GM23338 (cell line): Measurements from ENCODE around the gene EPHB2. TPM values are rescaled to one million over a fixed set of nuclear protein-coding genes. Genes with fewer than 3 reads are reported as not detected.

Experiments used
- ATAC-seq: fragments of 200-7000 bp; cut with Tn5 transposase; 3 replicates; pipeline ENCODE4 v1.9.1; 2020
- DNase-seq: peaks from one replicate; pipeline ENCODE4 v3.0.0-alpha.2; 2015; ENCODE audit warnings: low spot score
- H2AFZ ChIP-seq: fragments of 200-600 bp; sonication (generic); 2 replicates; pipeline ENCODE4 v1.8.0; 2016; ENCODE audit warnings: antibody characterized with exemption, mild to moderate bottlenecking, moderate library complexity
- H3F3A ChIP-seq: fragments of 200-600 bp; sonication (generic); replicated peaks from 2 replicates; pipeline ENCODE4 v1.8.0; 2017; ENCODE audit warnings: antibody characterized with exemption, mixed run types, low read depth
- H3K27ac ChIP-seq: fragments of 200-600 bp; sonication (generic); 2 replicates; pipeline ENCODE4 v1.6.1; 2016; ENCODE audit warnings: low read depth
- H3K27me3 ChIP-seq: fragments of 200-600 bp; sonication (generic); 2 replicates; pipeline ENCODE4 v1.8.0; 2016; ENCODE audit warnings: mild to moderate bottlenecking, mixed run types, moderate library complexity; ENCODE audit not compliant: insufficient read depth
- H3K36me3 ChIP-seq: fragments of 200-600 bp; sonication (generic); 2 replicates; pipeline ENCODE4 v1.8.0; 2016; ENCODE audit warnings: mild to moderate bottlenecking; ENCODE audit not compliant: insufficient read depth
- H3K4me1 ChIP-seq: fragments of 200-600 bp; sonication (generic); 2 replicates; pipeline ENCODE4 v1.8.0; 2016; ENCODE audit warnings: mild to moderate bottlenecking, moderate library complexity; ENCODE audit not compliant: insufficient read depth
- H3K4me2 ChIP-seq: fragments of 200-600 bp; sonication (generic); 2 replicates; pipeline ENCODE4 v1.7.1; 2017; ENCODE audit warnings: mixed run types
- H3K4me3 ChIP-seq: fragments of 200-600 bp; sonication (generic); 2 replicates; pipeline ENCODE4 v1.6.1; 2016; ENCODE audit warnings: mixed run types
- H3K79me2 ChIP-seq: fragments of 200-600 bp; sonication (generic); replicated peaks from 2 replicates; pipeline ENCODE4 v1.8.0; 2017; ENCODE audit warnings: mild to moderate bottlenecking; ENCODE audit not compliant: insufficient read depth
- H3K9me2 ChIP-seq: fragments of 200-600 bp; sonication (generic); 2 replicates; pipeline ENCODE4 v1.8.0; 2017; ENCODE audit not compliant: insufficient read depth
- H4K20me1 ChIP-seq: fragments of 200-600 bp; sonication (generic); replicated peaks from 2 replicates; pipeline ENCODE4 v1.8.0; 2017; ENCODE audit warnings: mild to moderate bottlenecking; ENCODE audit not compliant: insufficient read depth
- H3K27ac Mint-ChIP-seq: 2 replicates; pipeline ENCODE4 v1.8.0; 2020; ENCODE audit warnings: inconsistent platforms, mild to moderate bottlenecking, moderate library complexity, mixed read lengths
- H3K27me3 Mint-ChIP-seq: 3 replicates; pipeline ENCODE4 v1.8.0; 2022; ENCODE audit warnings: low read depth, mild to moderate bottlenecking, moderate library complexity, mixed read lengths, inconsistent platforms; ENCODE audit not compliant: insufficient read depth, poor library complexity
- H3K36me3 Mint-ChIP-seq: 3 replicates; pipeline ENCODE4 v1.8.0; 2021; ENCODE audit warnings: low read depth, mild to moderate bottlenecking, inconsistent platforms, moderate library complexity, mixed read lengths
- H3K4me1 Mint-ChIP-seq: 3 replicates; pipeline ENCODE4 v1.8.0; 2020; ENCODE audit warnings: mild to moderate bottlenecking, inconsistent platforms, mixed read lengths
- H3K4me3 Mint-ChIP-seq: 3 replicates; pipeline ENCODE4 v1.8.0; 2021; ENCODE audit warnings: moderate library complexity, mild to moderate bottlenecking, inconsistent platforms, mixed read lengths
- H3K9me3 Mint-ChIP-seq: 3 replicates; pipeline ENCODE4 v1.8.0; 2020; ENCODE audit warnings: moderate library complexity, mild to moderate bottlenecking, inconsistent platforms, mixed read lengths
- CREB1 ChIP-seq: fragments of 250-450 bp; sonication (Bioruptor Pico); IDR thresholded peaks from 2 replicates; pipeline ENCODE4 v1.5.0; 2020; ENCODE audit warnings: low read depth, mild to moderate bottlenecking, moderate library complexity
- ETS1 ChIP-seq: IDR thresholded peaks from 2 replicates; pipeline ENCODE4 v1.6.1; 2016; ENCODE audit warnings: antibody characterized with exemption
- EZH2 ChIP-seq: fragments of 200-600 bp; sonication (generic); IDR thresholded peaks from one replicate; pipeline ENCODE4 v1.8.0; 2017; ENCODE audit warnings: antibody characterized with exemption, mild to moderate bottlenecking, low read depth; ENCODE audit not compliant: unreplicated experiment
- EZH2phosphoT487 ChIP-seq: fragments of 200-600 bp; sonication (generic); IDR thresholded peaks from one replicate; pipeline ENCODE4 v1.8.1; 2018; ENCODE audit warnings: antibody characterized with exemption; ENCODE audit not compliant: unreplicated experiment
- JUNB ChIP-seq: IDR thresholded peaks from one replicate; pipeline ENCODE4 v1.6.1; 2016; ENCODE audit warnings: antibody characterized with exemption; ENCODE audit not compliant: unreplicated experiment
- NANOG ChIP-seq: IDR thresholded peaks from 2 replicates; pipeline ENCODE4 v1.6.1; 2016; ENCODE audit warnings: antibody characterized with exemption, borderline replicate concordance
- POLR2AphosphoS5 ChIP-seq: IDR thresholded peaks from 2 replicates; pipeline ENCODE4 v1.6.1; 2016; ENCODE audit warnings: antibody characterized with exemption, low read depth
- REST ChIP-seq: IDR thresholded peaks from one replicate; pipeline ENCODE4 v1.6.1; 2018; ENCODE audit warnings: antibody characterized with exemption; ENCODE audit not compliant: unreplicated experiment
- STAT1 ChIP-seq: IDR thresholded peaks from one replicate; pipeline ENCODE4 v1.6.1; 2016; ENCODE audit warnings: antibody characterized with exemption; ENCODE audit not compliant: unreplicated experiment
- ZNF114 ChIP-seq: fragments of 250-450 bp; sonication (Bioruptor Pico); IDR thresholded peaks from 2 replicates; pipeline ENCODE4 v1.5.0; 2020; ENCODE audit warnings: mild to moderate bottlenecking, moderate library complexity
- ZNF331 ChIP-seq: fragments of 250-450 bp; sonication (Bioruptor Pico); IDR thresholded peaks from 2 replicates; pipeline ENCODE4 v1.5.0; 2020; ENCODE audit warnings: low read depth, mild to moderate bottlenecking, moderate library complexity
- ZNF462 ChIP-seq: fragments of 250-450 bp; sonication (Bioruptor Pico); IDR thresholded peaks from 2 replicates; pipeline ENCODE4 v1.5.0; 2020; ENCODE audit warnings: mild to moderate bottlenecking, moderate library complexity
- polyA plus RNA-seq: library from polyadenylated mRNA; unstranded; fragments of >200 nt; fragmentation: Nextera tagmentation; extraction: Ambion mirVana; gene quantifications from 2 replicates; pipeline ENCODE4 v1.2.1, GENCODE V29; 2016
- total RNA-seq: library from RNA; depleted of rRNA; stranded (reverse); fragments of >200 nt; shearing (Covaris generic); gene quantifications from 2 replicates; pipeline ENCODE4 v1.2.3, GENCODE V29; 2014
- TF ChIP-seq, protein P1 (sequence below), 2 experiments: fragments of 200-600 bp in 1 of 2; sonication (generic) in 1 of 2; conservative IDR thresholded peaks; 2 replicates each; pipeline versions ENCODE4 v1.5.1 to v1.6.1; 2016 to 2017; ENCODE audit warnings: antibody characterized with exemption in 2 of 2, low read depth in 2 of 2, mild to moderate bottlenecking in 2 of 2, moderate library complexity in 1 of 2

EPHB2 gene
- total and polyA plus RNA-seq, 2 experiments from 2014 or later = 4.1 to 20.1 TPM

DNA sequence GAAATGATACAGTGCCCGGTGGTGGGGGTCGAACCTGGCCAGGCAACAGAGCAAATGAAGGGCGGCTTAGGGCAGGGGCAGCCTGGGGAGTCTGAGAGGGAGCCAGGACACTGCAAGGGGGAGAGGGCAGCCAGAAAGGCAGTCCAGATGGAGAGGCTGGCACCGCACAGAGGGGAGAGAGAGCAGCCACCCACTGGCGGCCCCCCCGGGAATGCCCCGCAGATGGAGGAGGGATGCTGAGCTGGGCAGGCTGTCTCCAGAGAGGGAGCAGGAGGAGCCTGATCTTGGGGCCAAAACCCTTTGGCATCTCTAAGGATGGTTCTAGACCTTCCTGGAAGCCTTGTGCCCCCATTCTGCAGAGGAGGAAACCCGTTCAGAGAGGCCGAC is 149.8 kb downstream of the EPHB2 start:
- ATAC-seq (no peak), DNase-seq (no peak)
- Mint-ChIP-seq H3K9me3 (no peaks in the 10 kb centered on the region), H3K27me3 (peaks cover 7% of the 10 kb centered on the region), H3K4me1 (peaks cover 6% of the 10 kb centered on the region), H3K4me3 (no peak overlapping the region), H3K36me3 (no peaks in the 10 kb centered on the region; the same call in 2 of the 3 replicates), H3K27ac (no peak overlapping the region; the same call in 1 of the 2 replicates)
- Histone ChIP-seq H3K36me3 (no peaks in the 10 kb centered on the region), H3K27ac (no peak overlapping the region), H3F3A (no peaks in the 10 kb centered on the region), H2AFZ (no peak overlapping the region), H3K27me3 (no peaks in the 10 kb centered on the region), H3K4me1 (no peaks in the 10 kb centered on the region), H3K79me2 (no peaks in the 10 kb centered on the region), H3K4me3 (no peak overlapping the region), H3K9me2 (no peaks in the 10 kb centered on the region), H3K4me2 (no peak overlapping the region), H4K20me1 (no peaks in the 10 kb centered on the region)
- TF ChIP-seq EZH2 = no peak
- TF ChIP-seq CREB1 (CRISPR knock-in tag) = no peak
- TF ChIP-seq POLR2AphosphoS5 = no peak
- no peak for TF ChIP-seq ZNF114
- no peak for TF ChIP-seq ZNF331 (CRISPR knock-in tag)
- no peak for TF ChIP-seq STAT1
- TF ChIP-seq NANOG = no peak
- TF ChIP-seq REST = no peak
- TF ChIP-seq JUNB = no peak
- TF ChIP-seq, protein P1, sequence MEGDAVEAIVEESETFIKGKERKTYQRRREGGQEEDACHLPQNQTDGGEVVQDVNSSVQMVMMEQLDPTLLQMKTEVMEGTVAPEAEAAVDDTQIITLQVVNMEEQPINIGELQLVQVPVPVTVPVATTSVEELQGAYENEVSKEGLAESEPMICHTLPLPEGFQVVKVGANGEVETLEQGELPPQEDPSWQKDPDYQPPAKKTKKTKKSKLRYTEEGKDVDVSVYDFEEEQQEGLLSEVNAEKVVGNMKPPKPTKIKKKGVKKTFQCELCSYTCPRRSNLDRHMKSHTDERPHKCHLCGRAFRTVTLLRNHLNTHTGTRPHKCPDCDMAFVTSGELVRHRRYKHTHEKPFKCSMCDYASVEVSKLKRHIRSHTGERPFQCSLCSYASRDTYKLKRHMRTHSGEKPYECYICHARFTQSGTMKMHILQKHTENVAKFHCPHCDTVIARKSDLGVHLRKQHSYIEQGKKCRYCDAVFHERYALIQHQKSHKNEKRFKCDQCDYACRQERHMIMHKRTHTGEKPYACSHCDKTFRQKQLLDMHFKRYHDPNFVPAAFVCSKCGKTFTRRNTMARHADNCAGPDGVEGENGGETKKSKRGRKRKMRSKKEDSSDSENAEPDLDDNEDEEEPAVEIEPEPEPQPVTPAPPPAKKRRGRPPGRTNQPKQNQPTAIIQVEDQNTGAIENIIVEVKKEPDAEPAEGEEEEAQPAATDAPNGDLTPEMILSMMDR (conservative IDR thresholded peaks at IDR 0.05; ENCODE audit: low read depth in 2 of 2) = no peak
- no peak for TF ChIP-seq ETS1
- no peak for TF ChIP-seq ZNF462 (CRISPR knock-in tag)
- no peak for TF ChIP-seq EZH2phosphoT487
